IPS-NIHi7 (cell line): Measurements from ENCODE around the gene NOC2L.
A peak's percentile ranks its signal among the peaks of the same experiment; 100 is the strongest.

Experiments used
- DNase-seq: peaks from one replicate; pipeline ENCODE4 v3.0.0; 2012; ENCODE audit warnings: mixed read lengths; ENCODE audit errors: extremely low spot score

Gene NOC2L

DNA sequence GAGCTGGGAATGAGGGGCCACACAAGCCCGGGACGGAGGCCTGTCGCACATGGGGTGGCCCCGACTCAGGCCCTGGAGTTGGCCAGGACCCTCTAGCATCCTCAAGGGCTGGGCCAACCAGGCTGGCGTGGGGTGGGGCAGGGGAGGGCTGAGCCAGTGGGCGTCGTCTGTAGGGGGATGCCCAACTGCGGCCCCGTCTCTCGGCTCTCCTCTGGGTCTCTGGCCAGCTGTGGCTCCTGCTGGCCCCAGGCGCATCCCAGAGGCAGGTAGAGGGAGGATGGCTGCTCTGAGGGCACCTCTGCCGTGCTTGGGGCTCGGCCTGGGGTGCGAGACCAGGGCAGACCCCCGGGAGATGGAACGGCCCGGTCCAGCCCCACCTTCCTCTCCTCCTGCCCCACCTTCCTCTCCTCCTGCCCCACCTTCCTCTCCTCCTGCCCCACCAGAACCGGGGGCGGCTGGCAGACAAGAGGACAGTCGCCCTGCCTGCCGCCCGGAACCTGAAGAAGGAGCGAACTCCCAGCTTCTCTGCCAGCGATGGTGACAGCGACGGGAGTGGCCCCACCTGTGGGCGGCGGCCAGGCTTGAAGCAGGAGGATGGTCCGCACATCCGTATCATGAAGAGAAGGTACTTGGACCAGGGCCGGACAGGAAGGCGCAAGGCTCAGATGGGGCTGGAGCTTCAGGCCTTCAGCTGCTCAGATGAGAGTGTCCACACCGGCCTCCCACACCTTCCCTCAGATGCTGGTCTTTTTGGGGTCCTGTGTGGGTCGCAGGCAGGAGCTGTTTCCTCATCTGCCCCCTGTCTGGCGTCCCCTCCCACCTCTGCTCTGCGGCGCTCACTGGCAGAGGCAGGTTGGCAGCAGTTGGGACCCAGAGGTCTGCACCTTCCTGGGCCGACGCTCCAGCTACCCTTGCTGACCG is 29.1 kb downstream of the NOC2L start:
- no peak for DNase-seq

GRCh38 chr1:928825-929661 is 30.0 kb downstream of the NOC2L start:
- no peak for DNase-seq

- DNase-seq: no peak
Measured at GRCh38 chr1:927748-928147, 31.3 kb downstream of the NOC2L start.

- DNase-seq: no peak
Measured at GRCh38 chr1:927234-927633, 31.8 kb downstream of the NOC2L start.

- no peak for DNase-seq
Measured at GRCh38 chr1:925561-926421, 33.3 kb downstream of the NOC2L start.

GRCh38 chr1:924656-925560 is 34.1 kb downstream of the NOC2L start:
- no peak for DNase-seq

GRCh38 chr1:923991-924655 is 34.9 kb downstream of the NOC2L start:
- DNase-seq: no peak

DNA sequence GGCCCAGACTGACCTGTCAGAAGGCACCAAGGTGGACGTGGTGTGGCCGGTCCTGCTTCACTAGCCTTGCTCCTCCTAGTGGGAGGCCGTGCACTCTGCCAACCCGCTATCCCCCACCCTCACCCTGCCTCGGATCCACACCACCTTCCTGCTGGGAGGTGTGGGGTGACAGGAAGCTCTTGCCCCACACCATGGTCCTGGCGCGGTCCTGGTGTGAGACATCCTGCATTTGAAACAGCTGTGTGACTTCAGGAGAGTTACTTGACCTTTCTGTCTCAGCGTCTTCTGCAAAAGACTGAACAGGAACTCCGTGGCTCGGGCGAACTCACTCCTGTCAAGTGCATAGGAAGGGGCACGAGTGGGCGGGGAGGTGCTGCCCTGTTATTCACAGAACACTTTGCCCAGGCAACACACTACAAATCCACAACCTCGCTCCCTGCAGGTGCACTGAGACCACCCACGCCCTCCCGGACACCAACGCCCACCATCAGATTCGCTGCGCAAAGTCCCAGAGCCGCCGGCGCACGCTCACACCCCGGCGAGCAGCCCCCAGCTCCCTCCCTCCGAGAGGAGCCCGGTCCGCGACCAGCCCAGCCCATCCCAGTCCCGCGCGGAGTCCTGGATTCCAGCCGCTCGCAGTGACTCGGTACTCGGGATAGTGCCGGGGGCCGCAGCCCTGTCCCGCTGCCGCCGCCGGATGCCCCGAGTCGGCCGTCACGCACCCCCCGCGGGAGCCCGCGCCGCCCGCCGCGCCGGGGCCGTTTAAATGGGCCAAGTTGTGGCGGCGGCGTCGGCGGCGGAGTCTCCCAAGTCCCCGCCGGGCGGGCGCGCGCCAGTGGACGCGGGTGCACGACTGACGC is 35.7 kb downstream of the NOC2L start, which contains the start of gene SAMD11:
SAMD11 (plus strand) TSS at position 793 of the 860 bp plus-strand sequence. CDS start 509 bp downstream, outside the sequence.
- peak; percentile 49 for DNase-seq

GRCh38 chr1:921011-921837 is 37.8 kb downstream of the NOC2L start:
- DNase-seq: peak; percentile 88

- no peak for DNase-seq
Measured at GRCh38 chr1:920521-920920, 38.5 kb downstream of the NOC2L start.

GRCh38 chr1:920010-920409 is 39.0 kb downstream of the NOC2L start:
- DNase-seq: no peak

DNA sequence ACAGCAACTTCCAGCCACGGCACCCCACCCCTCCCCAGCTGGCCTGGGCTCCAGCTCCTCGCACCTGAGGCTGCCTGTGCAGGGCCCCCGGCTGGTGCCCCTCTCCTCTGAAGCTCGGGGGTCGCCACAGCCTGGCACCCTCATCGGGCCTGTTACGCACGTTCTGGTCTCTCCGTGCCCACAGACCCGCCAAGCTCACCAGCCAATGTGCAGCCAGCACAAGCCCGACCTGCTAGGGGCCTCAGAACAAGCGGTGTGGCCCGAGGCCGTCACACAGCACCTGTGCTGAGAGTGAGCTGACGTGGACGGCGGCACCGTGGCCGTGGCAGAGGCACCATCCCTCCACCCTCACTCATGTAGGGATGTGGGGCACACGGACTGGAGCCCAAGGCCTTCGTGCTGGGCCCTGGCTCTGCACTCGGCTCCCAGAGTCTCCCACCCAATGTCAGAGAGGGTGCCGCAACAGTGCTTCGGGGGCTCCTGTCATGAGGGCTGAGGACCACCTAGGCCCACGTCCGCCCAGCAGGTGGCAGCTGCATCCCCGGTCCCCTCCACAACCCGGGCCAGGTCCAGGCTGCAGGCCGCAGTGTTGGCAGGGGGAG is 39.7 kb downstream of the NOC2L start:
- no peak for DNase-seq

- DNase-seq: no peak
Measured at GRCh38 chr1:918843-919242, 40.2 kb downstream of the NOC2L start.

GRCh38 chr1:918353-918752 is 40.7 kb downstream of the NOC2L start:
- no peak for DNase-seq

DNA sequence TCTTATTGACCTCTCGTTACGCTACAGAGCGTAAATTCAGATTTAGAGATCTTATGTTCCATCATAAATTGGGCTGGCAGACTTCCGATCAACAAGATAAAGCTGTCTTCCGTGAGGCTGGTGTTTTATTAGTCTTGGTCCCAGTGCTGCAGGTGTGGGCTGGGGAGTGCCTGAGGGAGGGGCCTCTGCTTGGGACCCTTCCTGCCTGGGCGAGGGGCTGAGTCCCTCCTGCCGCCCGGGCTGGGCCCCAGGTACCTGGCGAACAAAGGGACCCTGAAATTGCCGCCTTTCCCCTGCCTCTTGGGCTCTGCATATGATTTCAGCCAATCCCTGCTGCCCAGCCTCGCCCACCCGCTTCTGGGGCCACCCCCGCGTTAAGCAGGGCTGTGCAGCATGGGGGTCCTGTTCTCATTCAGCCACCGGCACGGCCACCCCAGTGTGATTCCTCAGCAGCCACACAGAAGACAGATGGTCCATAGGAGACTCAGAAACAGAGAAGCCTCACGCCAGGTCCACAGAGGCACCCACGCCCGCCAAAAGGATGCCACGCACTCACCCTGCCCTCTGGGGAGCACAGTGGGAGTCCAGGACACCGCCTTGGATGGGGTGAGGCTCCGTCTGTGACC is 41.5 kb downstream of the NOC2L start:
- no peak for DNase-seq

DNA sequence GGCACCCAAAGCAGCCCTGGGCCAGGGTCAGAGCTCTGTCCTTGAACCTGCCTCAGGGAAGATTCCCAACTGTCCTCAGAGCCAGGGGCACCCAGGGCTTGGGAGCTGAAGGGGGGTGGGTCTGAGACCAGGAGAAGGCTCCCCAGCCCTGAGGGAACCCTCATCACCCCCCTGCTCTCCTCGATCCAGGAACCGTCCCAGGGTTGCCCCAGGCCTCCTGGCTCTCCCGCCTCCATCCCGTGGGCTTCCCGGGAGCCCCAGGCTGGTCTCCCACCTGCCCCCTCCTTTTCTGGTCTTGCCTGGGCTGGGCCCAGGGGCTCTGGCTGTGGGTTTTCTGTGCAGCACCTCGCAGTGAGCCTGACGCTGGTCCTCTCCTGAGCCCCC is 42.0 kb downstream of the NOC2L start:
- no peak for DNase-seq
